ENCODE results near the gene CNN2. TPM values are rescaled to one million over a fixed set of nuclear protein-coding genes. Genes with fewer than 3 reads are reported as not detected.

CNN2 gene
- total and polyA plus RNA-seq, 4 donors = 10.1 to 38.4 (median 26.8) TPM

GRCh38 chr19:980133-980998 lies 46.0 kb upstream of the CNN2 start:
- DNase-seq (ENCODE audit: low spot score) = peak; percentile 83

More at GRCh38 chr19:980133-980998, 46.0 kb upstream of the CNN2 start:
- Histone ChIP-seq H3K9ac (ENCODE audit: low read depth in 1 of 2, low read length in 2 of 2) (no peak overlapping the region), H3K4me1 (ENCODE audit: control insufficient read depth in 4 of 4, insufficient read depth in 4 of 4, low read length in 3 of 4) (peaks cover 11 to 33% (median 25%) of the 10 kb centered on the region in 4 donors), H3K27me3 (ENCODE audit: control insufficient read depth in 4 of 4, insufficient read depth in 4 of 4, low read length in 3 of 4) (no peaks in the 10 kb centered on the region), H3K27ac (ENCODE audit: low read depth in 1 of 2, low read length in 2 of 2) (peak overlapping the region; percentile 34 to 46), H3K4me3 (ENCODE audit: low read depth in 1 of 3, low read length in 3 of 3) (peak overlapping the region in 2 of 3 donors; percentile 16 to 24), H3K36me3 (ENCODE audit: control insufficient read depth in 4 of 4, insufficient read depth in 3 of 4, low read depth in 1 of 4, low read length in 3 of 4) (no peaks in the 10 kb centered on the region), H3K9me3 (ENCODE audit: control insufficient read depth in 4 of 4, low read length in 3 of 4) (no peaks in the 10 kb centered on the region)
- TF ChIP-seq CTCF (IDR thresholded peaks at IDR 0.05; ENCODE audit: low read depth, low read length, missing input control) (no peak), NR2F2 (IDR thresholded peaks at IDR 0.05) (peak; percentile 97), ZBTB33 (IDR thresholded peaks at IDR 0.05) (no peak), EGR1 (IDR thresholded peaks at IDR 0.05; ENCODE audit: low read depth in 2 of 2) (peak in 1 of 2 donors; percentile 30), HNF4A (conservative IDR thresholded peaks at IDR 0.05) (peak; percentile 40 to 45), YY1 (IDR thresholded peaks at IDR 0.05) (peak; percentile 19), TAF1 (conservative IDR thresholded peaks at IDR 0.05) (no peak), FOXA1 (IDR thresholded peaks at IDR 0.05) (no peak), FOXA2 (IDR thresholded peaks at IDR 0.05) (no peak), RAD21 (IDR thresholded peaks at IDR 0.05) (peak in 1 of 2 donors; percentile 48), GABPA (IDR thresholded peaks at IDR 0.05 in 1 of 2, conservative IDR thresholded peaks at IDR 0.05 in 1 of 2) (peak in 1 of 2 donors; percentile 27), RXRA (IDR thresholded peaks at IDR 0.05) (peak; percentile 79 to 80), HNF4G (IDR thresholded peaks at IDR 0.05) (no peak), SP1 (IDR thresholded peaks at IDR 0.05) (peak; percentile 73), REST (IDR thresholded peaks at IDR 0.05) (no peak)
- TF ChIP-seq, protein P1, sequence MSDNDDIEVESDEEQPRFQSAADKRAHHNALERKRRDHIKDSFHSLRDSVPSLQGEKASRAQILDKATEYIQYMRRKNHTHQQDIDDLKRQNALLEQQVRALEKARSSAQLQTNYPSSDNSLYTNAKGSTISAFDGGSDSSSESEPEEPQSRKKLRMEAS (IDR thresholded peaks at IDR 0.05) = no peak
- TF ChIP-seq, protein P2, sequence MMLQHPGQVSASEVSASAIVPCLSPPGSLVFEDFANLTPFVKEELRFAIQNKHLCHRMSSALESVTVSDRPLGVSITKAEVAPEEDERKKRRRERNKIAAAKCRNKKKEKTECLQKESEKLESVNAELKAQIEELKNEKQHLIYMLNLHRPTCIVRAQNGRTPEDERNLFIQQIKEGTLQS (IDR thresholded peaks at IDR 0.05) = no peak
- WGBS = 23% methylated on average over 32 of the region's 32 CpGs

All from liver (tissue), 9 donors.